ENCODE results near the gene EZH2.

DNA sequence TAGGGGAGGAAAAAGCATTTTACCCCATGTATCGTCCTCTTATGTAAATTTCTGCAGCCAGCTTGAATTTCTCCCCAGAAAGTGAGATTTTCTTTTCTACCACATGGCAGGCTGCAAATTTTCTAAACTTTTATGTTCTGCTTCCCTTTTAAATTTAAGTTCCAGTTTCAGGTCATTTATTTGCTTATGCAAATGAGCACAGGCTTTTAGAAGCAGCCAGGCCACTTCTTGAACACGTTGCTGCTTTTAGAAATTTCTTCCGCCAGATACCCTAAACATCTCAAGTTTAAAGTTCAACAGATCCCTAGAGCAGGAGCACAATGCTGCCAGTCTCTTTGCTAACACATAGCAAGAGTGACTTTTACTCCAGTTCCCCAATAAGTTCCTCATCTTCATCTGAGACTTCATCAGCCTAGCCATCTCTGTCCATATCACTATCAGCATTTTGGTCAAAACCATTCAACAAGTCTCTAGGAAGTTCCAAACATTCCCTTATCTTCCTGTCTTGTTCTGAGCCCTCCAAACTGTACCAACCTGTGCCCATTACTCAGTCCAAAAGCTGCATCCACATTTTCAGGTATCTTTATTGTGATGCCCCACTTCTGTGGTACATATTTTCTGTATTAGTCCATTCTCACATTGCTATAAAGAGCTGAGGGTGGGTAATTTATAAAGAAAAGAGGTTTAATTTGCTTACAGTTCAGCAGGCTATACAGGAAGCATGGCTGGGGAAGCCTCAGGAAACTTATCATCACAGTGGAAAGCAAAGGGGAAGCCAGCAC, 16.3 kb downstream of the EZH2 start:
- TF ChIP-seq, protein P1, sequence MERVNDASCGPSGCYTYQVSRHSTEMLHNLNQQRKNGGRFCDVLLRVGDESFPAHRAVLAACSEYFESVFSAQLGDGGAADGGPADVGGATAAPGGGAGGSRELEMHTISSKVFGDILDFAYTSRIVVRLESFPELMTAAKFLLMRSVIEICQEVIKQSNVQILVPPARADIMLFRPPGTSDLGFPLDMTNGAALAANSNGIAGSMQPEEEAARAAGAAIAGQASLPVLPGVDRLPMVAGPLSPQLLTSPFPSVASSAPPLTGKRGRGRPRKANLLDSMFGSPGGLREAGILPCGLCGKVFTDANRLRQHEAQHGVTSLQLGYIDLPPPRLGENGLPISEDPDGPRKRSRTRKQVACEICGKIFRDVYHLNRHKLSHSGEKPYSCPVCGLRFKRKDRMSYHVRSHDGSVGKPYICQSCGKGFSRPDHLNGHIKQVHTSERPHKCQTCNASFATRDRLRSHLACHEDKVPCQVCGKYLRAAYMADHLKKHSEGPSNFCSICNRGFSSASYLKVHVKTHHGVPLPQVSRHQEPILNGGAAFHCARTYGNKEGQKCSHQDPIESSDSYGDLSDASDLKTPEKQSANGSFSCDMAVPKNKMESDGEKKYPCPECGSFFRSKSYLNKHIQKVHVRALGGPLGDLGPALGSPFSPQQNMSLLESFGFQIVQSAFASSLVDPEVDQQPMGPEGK (CRISPR knock-in tag; IDR thresholded peaks at IDR 0.05; ENCODE audit: borderline replicate concordance) = no peak
- TF ChIP-seq ARNTL (CRISPR knock-in tag; IDR thresholded peaks at IDR 0.05; ENCODE audit: borderline replicate concordance, low read depth) = no peak
- no peak for TF ChIP-seq CSRNP3 (CRISPR knock-in tag; IDR thresholded peaks at IDR 0.05)
- no peak for TF ChIP-seq ZC3H10 (CRISPR knock-in tag; IDR thresholded peaks at IDR 0.05)
- no peak for TF ChIP-seq GLIS3 (CRISPR knock-in tag; IDR thresholded peaks at IDR 0.05)
- TF ChIP-seq RARB (CRISPR knock-in tag; IDR thresholded peaks at IDR 0.05) = no peak
- TF ChIP-seq CREB5 (CRISPR knock-in tag; IDR thresholded peaks at IDR 0.05; ENCODE audit: low read depth) = no peak
- TF ChIP-seq BACH2 (CRISPR knock-in tag; IDR thresholded peaks at IDR 0.05; ENCODE audit: borderline replicate concordance) = no peak
- TF ChIP-seq ISL1 (CRISPR knock-in tag; IDR thresholded peaks at IDR 0.05) = no peak
- no peak for TF ChIP-seq ZFP30 (CRISPR knock-in tag; IDR thresholded peaks at IDR 0.05)
- no peak for TF ChIP-seq ZNF8 (CRISPR knock-in tag; IDR thresholded peaks at IDR 0.05)

Data from SK-N-SH treated with all-trans-retinoic acid at 6 μM for 48 hours (cell line).